HG02884 (cell line): ENCODE data around the gene SPATS2.
A peak's percentile ranks its signal among the peaks of the same experiment; 100 is the strongest.
"Not testable (repeated sequence)": the region's sequence is repeated elsewhere in the genome, so short reads cannot be mapped to it uniquely, and the experiment has no call there.

Source experiments
- ATAC-seq: cut with Tn5 transposase; IDR thresholded peaks from one replicate; pipeline ENCODE4 v1.9.1; 2021; ENCODE audit warnings: mild to moderate bottlenecking, moderate library complexity; ENCODE audit not compliant: unreplicated experiment

The SPATS2 gene

DNA sequence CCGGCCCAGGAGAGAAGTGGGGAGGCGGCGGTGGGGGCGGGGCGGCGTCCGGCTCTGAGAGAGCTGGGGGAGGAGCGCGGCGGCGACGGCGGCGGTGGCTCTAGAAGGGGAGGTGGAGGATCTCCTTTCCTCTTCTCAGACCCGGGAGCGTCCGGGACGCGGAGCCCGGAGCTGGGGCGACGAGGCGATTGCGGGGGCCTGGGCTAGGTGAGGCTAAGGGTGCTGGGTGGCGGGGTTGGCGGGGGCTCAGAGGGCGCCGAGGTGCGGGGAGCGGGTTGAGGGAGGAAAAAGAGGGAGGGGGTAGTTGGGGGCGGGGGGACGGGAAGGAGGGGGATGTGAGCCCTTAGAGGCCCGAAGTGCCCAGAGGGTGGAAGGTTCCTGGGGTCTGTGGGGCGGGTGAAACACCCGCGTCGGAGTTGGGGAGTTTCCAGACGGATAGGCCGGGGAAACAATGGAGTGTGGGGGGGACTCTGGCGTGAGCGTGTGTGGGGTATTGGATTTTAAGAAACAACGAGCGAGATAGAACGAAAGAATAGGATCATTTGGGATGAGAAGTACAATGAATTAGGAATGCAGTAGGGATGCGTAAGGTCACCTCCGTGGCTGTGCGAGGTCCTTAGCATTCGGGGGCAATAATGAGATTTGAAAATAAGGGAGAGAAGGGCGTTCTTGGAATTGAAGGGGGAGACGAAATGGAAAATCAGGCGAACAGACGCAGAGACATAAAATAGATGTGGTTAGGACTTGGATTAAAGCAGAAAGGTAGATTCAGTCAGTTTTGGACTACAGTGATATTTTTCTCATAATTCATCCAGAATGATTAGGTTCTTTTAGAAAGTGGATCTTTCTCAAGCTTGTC is at the start of gene SPATS2:
Gene SPATS2, plus strand, starts transcription at position 82 of the 859 bp plus-strand sequence. CDS start 93,551 bp downstream, outside the sequence.
- no peak for ATAC-seq

GRCh38 chr12:49320411-49321103 is 46.7 kb upstream of the SPATS2 start:
- not testable (repeated sequence) for ATAC-seq

GRCh38 chr12:49322367-49322707 is 44.9 kb upstream of the SPATS2 start:
- no peak for ATAC-seq

DNA sequence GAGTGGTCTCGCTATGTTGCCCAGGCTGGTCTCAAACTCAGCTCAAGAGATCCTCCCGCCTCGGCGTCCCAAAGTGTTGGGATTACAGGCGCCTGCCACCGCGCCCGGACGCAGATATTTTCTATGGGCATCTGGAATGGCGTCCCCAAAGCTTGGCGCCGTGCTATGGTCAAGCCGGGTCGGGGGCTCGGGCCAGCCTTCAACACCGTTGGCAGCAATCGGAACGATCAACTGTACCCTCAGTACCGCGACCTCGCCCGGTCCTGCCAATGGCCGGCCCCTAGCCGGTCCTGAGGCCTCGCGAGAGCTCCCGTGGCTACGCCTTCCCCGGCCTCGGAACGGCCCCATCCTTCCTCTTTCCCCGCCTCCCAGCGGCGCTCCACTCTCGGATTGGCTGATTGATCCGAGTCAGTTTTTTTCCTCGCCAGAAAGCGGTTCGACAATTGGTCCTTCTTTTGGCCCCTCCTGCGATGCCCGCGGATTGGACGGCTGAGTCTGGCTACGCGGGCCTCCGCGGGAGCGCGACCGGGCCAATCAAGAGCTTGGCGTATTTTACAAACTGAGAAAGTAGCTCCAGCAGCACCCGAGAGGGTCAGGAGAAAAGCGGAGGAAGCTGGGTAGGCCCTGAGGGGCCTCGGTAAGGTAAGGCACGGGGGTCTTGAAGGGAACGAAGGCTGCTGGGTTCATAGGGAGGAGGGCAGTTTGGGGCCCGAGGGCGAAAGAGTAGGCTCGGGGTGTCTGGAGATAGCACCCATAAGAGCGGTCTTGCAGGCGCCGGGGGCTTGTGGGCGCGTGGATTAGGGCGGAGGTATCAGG is 44.3 kb upstream of the SPATS2 start, which contains the start of gene TROAP:
Gene TROAP, plus strand, starts transcription at position 548 of the 816 bp plus-strand sequence. CDS start 354 bp downstream, outside the sequence.
- ATAC-seq = peak; percentile 99

GRCh38 chr12:49323524-49324097 is 43.7 kb upstream of the SPATS2 start:
- no peak for ATAC-seq

DNA sequence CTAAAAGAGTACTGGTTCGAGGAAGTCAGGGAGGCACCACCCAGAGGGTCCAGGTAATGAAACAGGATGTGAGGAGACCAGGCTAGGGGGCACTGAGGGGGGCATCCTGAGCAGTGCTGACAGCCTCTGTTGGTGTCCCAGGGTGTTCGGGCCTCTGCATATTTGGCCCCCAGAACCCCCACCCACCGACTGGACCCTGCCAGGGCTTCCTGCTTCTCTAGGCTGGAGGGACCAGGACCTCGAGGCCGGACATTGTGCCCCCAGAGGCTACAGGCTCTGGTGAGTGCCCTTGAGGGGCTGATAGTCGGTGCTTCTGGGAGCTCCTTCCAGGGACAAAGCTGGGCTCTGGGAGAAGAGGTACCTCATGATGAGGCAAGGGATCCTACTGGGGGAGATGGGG is 41.7 kb upstream of the SPATS2 start:
- no peak for ATAC-seq

DNA sequence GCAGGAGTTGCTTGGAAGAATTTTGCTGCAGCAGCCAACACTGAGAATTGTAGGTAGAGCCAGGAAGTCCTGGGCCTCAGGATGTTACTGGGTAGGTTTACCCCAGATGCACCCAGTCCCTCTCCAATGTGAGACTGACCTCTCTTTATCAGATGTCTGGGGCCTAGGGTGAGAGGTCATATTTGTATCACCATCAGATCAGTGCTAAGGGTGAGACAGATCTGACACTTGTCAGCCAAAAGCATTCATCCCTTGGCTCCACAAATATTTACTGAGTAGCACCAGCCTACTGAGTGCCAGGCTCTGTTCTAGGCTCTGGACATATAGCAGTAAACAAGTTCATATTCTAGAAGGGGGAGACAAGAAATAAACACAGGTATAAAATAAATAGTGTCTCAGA is 39.9 kb upstream of the SPATS2 start:
- ATAC-seq = no peak

DNA sequence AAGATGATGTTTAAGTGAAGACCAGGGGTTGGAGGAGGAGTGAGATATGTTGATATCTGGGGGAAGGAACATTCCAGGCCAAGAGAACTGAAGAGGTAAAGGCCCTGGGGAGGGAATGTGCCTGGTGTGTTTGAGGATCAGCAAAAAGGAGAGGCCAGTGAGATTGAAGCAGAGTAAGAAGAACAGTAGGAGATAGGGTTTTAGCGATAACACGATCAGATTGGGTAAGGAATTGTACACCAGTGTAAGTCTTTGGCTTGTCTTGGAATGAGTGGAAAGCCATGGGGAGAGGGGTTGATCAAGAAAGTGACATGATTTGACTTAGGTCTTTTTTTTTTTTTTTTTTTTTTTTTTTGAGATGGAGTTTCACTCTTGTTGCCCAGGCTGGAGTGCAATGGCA is 39.4 kb upstream of the SPATS2 start:
- ATAC-seq = no peak

DNA sequence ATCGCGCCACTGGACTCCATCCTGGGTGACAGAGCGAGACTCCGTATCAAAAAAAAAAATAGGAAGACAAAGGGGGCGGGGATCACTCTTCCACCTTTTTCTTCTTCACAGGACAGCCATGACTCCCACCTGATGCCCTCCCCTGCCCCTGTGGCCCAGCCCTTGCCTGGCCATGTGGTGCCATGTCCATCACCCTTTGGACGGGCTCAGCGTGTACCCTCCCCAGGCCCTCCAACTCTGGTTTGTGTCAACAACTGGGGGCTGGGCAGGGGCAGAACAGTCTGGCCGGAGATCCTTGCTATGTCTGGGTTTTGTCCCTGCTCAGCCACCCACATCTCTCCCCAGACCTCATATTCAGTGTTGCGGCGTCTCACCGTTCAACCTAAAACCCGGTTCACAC is 38.4 kb upstream of the SPATS2 start:
- no peak for ATAC-seq

- no peak for ATAC-seq
Measured at GRCh38 chr12:49330032-49330619, 37.1 kb upstream of the SPATS2 start.

DNA sequence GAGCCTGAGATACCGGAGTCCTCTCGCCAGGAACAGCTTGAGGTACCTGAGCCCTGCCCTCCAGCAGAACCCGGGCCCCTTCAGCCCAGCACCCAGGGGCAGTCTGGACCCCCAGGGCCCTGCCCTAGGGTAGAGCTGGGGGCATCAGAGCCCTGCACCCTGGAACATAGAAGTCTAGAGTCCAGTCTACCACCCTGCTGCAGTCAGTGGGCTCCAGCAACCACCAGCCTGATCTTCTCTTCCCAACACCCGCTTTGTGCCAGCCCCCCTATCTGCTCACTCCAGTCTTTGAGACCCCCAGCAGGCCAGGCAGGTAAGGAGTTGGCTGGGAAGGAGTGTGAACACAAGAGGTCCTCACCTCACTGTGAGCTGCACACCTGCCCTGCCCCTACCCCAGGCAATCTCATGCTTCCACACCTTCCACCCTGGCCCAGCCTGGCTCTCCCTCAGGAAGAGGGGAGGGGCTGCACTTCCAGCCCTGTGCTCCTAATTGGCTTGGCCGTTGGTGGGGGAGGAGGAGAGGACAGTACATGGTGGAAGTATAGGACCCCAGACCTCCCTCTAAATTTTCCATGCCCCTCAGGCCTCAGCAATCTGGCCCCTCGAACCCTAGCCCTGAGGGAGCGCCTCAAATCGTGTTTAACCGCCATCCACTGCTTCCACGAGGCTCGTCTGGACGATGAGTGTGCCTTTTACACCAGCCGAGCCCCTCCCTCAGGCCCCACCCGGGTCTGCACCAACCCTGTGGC is 36.5 kb upstream of the SPATS2 start:
- no peak for ATAC-seq

- no peak for ATAC-seq
Measured at GRCh38 chr12:49331380-49332222, 35.7 kb upstream of the SPATS2 start.

- no peak for ATAC-seq
Measured at GRCh38 chr12:49332441-49332861, 34.8 kb upstream of the SPATS2 start.

GRCh38 chr12:49332891-49333371 is 34.3 kb upstream of the SPATS2 start:
- no peak for ATAC-seq

- ATAC-seq = not testable (repeated sequence)
Measured at GRCh38 chr12:49333778-49334177, 33.5 kb upstream of the SPATS2 start.

GRCh38 chr12:49334226-49334625 is 33.0 kb upstream of the SPATS2 start:
- ATAC-seq = no peak

DNA sequence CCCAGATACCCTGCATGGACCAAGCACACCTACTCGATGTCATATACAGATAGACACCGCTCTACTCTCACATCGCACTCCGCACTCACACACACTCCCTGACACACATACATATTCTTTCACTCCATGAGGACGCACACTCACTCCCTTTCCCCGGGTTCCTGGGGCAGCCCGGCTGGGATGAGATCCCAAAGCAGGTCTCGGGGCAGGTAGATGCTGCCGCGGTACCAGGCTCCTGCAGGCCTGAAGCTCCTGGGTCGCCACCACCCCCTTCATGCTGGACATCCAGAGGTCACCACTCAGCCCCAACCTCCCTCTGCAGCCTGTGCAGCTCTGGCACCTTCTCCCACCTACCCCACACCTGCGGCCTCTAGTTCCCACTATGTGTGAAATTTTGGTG is 32.6 kb upstream of the SPATS2 start:
- ATAC-seq = no peak

DNA sequence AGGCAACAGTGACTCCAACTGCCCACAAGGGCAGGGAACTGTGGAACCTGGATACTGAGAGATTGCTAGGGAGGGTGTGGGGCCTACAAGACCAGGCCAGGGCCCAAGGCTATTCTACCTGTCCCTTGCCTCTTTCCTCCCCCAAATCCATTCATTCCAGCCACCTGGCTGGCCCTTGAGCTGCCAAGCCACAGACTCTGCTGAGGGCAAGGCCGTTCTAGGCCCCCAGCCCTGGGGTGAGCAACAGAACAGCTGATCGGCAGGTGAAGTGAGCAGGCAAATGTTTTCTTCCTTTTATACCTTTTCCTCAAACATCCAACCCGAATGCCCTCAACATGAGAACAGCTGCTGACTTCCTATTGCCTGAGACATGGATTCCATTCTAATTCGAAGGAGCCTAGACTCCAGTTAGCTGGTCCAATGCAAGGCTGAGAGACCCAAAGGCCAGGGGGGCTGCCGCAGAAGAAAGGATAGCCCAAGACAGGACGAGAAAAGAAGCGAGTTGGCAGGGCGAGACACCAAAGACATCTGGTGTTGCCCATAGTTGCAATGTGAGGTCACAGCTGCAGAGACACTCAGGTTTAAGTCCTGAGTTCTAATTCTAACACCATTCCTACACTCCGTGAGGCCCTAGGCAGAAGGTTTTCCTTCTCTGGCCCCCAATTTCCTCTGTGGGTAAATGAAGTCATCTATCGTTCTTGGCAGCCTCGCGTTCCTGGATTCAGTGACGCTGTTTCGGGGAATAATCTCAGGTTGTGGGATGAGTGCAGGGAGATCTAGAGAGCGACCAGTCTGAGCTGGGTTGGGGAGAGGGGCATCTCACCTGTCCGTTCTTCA is 31.9 kb upstream of the SPATS2 start:
- no peak for ATAC-seq
